OCI-LY3 (cell line): ENCODE data around the gene CA4.

ENCODE experiments used
- CTCF ChIP-seq: fragments of 200-600, 300-600 bp; sonication (generic); IDR thresholded peaks from 2 replicates; pipeline ENCODE4 v1.5.1; 2014; ENCODE audit warnings: antibody characterized with exemption, low read length, low read depth
- EZH2phosphoT487 ChIP-seq: fragments of 200-600 bp; shearing (Covaris generic); IDR thresholded peaks from 2 replicates; pipeline ENCODE4 v1.6.1; 2018; ENCODE audit warnings: antibody characterized with exemption, mixed run types, low read depth

DNA sequence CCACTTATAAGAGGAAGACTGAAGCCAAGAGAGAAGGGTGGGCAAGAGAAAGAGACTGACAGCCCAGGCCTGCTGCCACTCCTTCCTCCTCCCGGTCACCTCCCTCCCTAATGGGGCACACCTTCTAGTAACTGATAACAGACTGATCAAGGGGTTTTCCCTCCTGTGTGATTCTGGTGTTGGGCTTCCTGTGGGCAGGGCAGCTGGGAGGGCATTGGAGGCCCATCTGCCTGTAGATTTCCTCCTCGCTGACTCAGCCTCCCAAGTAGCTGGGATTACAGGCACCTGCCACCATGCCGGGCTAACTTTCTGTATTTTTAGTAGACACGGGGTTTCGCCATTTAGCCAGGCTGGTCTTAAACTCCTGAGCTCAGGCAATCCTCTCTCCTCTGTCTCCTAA, 16.2 kb downstream of the CA4 start:
- TF ChIP-seq CTCF (no peak), EZH2phosphoT487 (no peak)
